Smooth muscle cell (in vitro differentiated cells): ENCODE measurements around the gene CCL28. TPM values are rescaled to one million over a fixed set of nuclear protein-coding genes. Genes with fewer than 3 reads are reported as not detected.

ENCODE experiments used
- DNase-seq: peaks from one replicate; lab custom pipeline; 2025; ENCODE audit not compliant: unreplicated experiment; lab: John Stamatoyannopoulos, UW
- H2AFZ ChIP-seq: fragments of 200-600 bp; sonication (generic); 2 replicates; pipeline ENCODE4 v1.6.0; 2016; ENCODE audit warnings: antibody characterized with exemption, low read depth, mild to moderate bottlenecking
- H3F3A ChIP-seq: fragments of 200-600 bp; sonication (generic); 2 replicates; pipeline ENCODE4 v1.6.0; 2017; ENCODE audit warnings: antibody characterized with exemption, low read depth
- H3K27ac ChIP-seq: fragments of 200-600 bp; sonication (generic); 2 replicates; pipeline ENCODE4 v1.5.1; 2016; ENCODE audit warnings: low read depth, mild to moderate bottlenecking
- H3K27me3 ChIP-seq: fragments of 200-600 bp; sonication (generic); 2 replicates; pipeline ENCODE4 v1.6.1; 2016; ENCODE audit warnings: low read depth, mild to moderate bottlenecking
- H3K36me3 ChIP-seq: fragments of 200-600 bp; sonication (generic); 2 replicates; pipeline ENCODE4 v1.5.1; 2016; ENCODE audit warnings: low read depth
- H3K4me1 ChIP-seq: fragments of 200-600 bp; sonication (generic); 2 replicates; pipeline ENCODE4 v1.5.1; 2016; ENCODE audit warnings: low read depth
- H3K4me2 ChIP-seq: fragments of 200-600 bp; sonication (generic); 2 replicates; pipeline ENCODE4 v1.6.0; 2016; ENCODE audit warnings: mild to moderate bottlenecking
- H3K4me3 ChIP-seq: fragments of 200-600 bp; sonication (generic); 2 replicates; pipeline ENCODE4 v1.5.1; 2016; ENCODE audit warnings: mild to moderate bottlenecking
- H3K79me2 ChIP-seq: fragments of 200-600 bp; sonication (generic); 2 replicates; pipeline ENCODE4 v1.6.0; 2016; ENCODE audit warnings: low read depth, mild to moderate bottlenecking
- H3K9ac ChIP-seq: fragments of 200-600 bp; sonication (generic); 2 replicates; pipeline ENCODE4 v1.6.0; 2016; ENCODE audit warnings: low read depth
- H3K9me3 ChIP-seq: fragments of 200-600 bp; sonication (generic); replicated peaks from 2 replicates; pipeline ENCODE4 v1.5.1; 2016; ENCODE audit warnings: low read depth
- H4K20me1 ChIP-seq: fragments of 200-600 bp; sonication (generic); 2 replicates; pipeline ENCODE4 v1.6.0; 2016; ENCODE audit warnings: low read depth
- CTCF ChIP-seq: fragments of 200-600 bp; sonication (generic); IDR thresholded peaks from 2 replicates; pipeline ENCODE4 v1.5.1; 2017; ENCODE audit warnings: borderline replicate concordance, mild to moderate bottlenecking, antibody characterized with exemption; ENCODE audit not compliant: insufficient read depth, poor library complexity, severe bottlenecking
- WGBS: methylation state at CpG from one replicate; pipeline ENCODE4 v1.1.7; 2016; ENCODE audit warnings: low lambda C conversion rate; 5-methylcytosine and 5-hydroxymethylcytosine counted together
- polyA plus RNA-seq: library from polyadenylated mRNA; unstranded; fragments of >200 nt; fragmentation: Nextera tagmentation; extraction: Ambion mirVana; gene quantifications from 2 replicates; pipeline ENCODE4 v1.2.1, GENCODE V29; 2016
- total RNA-seq: library from RNA; depleted of rRNA; stranded (reverse); fragments of >200 nt; gene quantifications from 2 replicates; pipeline ENCODE4 v1.2.3, GENCODE V29; 2014

CCL28 gene
- total and polyA plus RNA-seq, 2 experiments from 2014 or later = 0.22 TPM; not detected in 1

- Histone ChIP-seq H3K27me3 (no peaks in the 10 kb centered on the region), H3K9ac (no peak overlapping the region), H2AFZ (no peak overlapping the region), H3K4me3 (no peak overlapping the region), H3K27ac (no peak overlapping the region), H3K9me3 (no peaks in the 10 kb centered on the region), H3K36me3 (no peaks in the 10 kb centered on the region), H3K79me2 (no peaks in the 10 kb centered on the region), H4K20me1 (no peaks in the 10 kb centered on the region), H3F3A (no peaks in the 10 kb centered on the region), H3K4me1 (no peaks in the 10 kb centered on the region), H3K4me2 (no peak overlapping the region)
- WGBS = 100% methylated on average over 1 of the region's 1 CpG
- no peak for DNase-seq
- no peak for TF ChIP-seq CTCF
Observed at GRCh38 chr5:43353668-43354067, 58.5 kb downstream of the CCL28 start.

- H3K9me3 ChIP-seq = no peaks in the 10 kb centered on the region
- H3F3A ChIP-seq = no peaks in the 10 kb centered on the region
- H3K36me3 ChIP-seq = no peaks in the 10 kb centered on the region
- DNase-seq = no peak
- no peaks in the 10 kb centered on the region for H3K27me3 ChIP-seq
- no peak for TF ChIP-seq CTCF
- no peak overlapping the region for H3K4me3 ChIP-seq
- H2AFZ ChIP-seq = no peak overlapping the region
- no peaks in the 10 kb centered on the region for H3K4me1 ChIP-seq
- 74% methylated on average over 2 of the region's 2 CpGs for WGBS
- no peaks in the 10 kb centered on the region for H4K20me1 ChIP-seq
- no peak overlapping the region for H3K4me2 ChIP-seq
- H3K27ac ChIP-seq = no peak overlapping the region
- no peaks in the 10 kb centered on the region for H3K79me2 ChIP-seq
- H3K9ac ChIP-seq = no peak overlapping the region
Observed at GRCh38 chr5:43352915-43353314, 59.3 kb downstream of the CCL28 start.

- Histone ChIP-seq H2AFZ (no peak overlapping the region), H3K36me3 (no peaks in the 10 kb centered on the region), H3K27me3 (no peaks in the 10 kb centered on the region), H3F3A (no peaks in the 10 kb centered on the region), H4K20me1 (no peaks in the 10 kb centered on the region), H3K4me3 (no peak overlapping the region), H3K9ac (no peak overlapping the region), H3K4me2 (no peak overlapping the region), H3K27ac (no peak overlapping the region), H3K79me2 (no peaks in the 10 kb centered on the region), H3K4me1 (no peaks in the 10 kb centered on the region), H3K9me3 (no peaks in the 10 kb centered on the region)
- no peak for DNase-seq
- TF ChIP-seq CTCF = no peak
- WGBS = 90% methylated on average over 3 of the region's 3 CpGs
Observed at GRCh38 chr5:43352131-43352530, 60.1 kb downstream of the CCL28 start.

- Histone ChIP-seq H4K20me1 (no peaks in the 10 kb centered on the region), H3K9ac (no peak overlapping the region), H3K4me3 (no peak overlapping the region), H2AFZ (no peak overlapping the region), H3K4me2 (no peak overlapping the region), H3K4me1 (no peaks in the 10 kb centered on the region), H3K79me2 (no peaks in the 10 kb centered on the region), H3K36me3 (no peaks in the 10 kb centered on the region), H3K27ac (no peak overlapping the region), H3F3A (no peaks in the 10 kb centered on the region), H3K27me3 (no peaks in the 10 kb centered on the region), H3K9me3 (no peaks in the 10 kb centered on the region)
- no peak for DNase-seq
- WGBS = 93% methylated on average over 1 of the region's 1 CpG
- no peak for TF ChIP-seq CTCF
Observed at GRCh38 chr5:43348861-43349363, 63.3 kb downstream of the CCL28 start.
